Fibroblast of upper back skin (primary cell): ENCODE measurements around the gene DNAH2.
"Not testable (repeated sequence)": the region's sequence is repeated elsewhere in the genome, so short reads cannot be mapped to it uniquely, and the experiment has no call there.

ENCODE experiments used
- DNase-seq: peaks from one replicate; pipeline ENCODE4 v3.0.0-alpha.2; 2013

The DNAH2 gene

GRCh38 chr17:7853691-7854038 lies 136.1 kb downstream of the DNAH2 start:
- no peak for DNase-seq

- DNase-seq = no peak
Observed at GRCh38 chr17:7854078-7854777, 136.7 kb downstream of the DNAH2 start.

- no peak for DNase-seq
Observed at GRCh38 chr17:7854851-7855659, 137.5 kb downstream of the DNAH2 start, which contains the start of gene TMEM88. TSS of gene TMEM88 (plus strand) at chr17:7855066. CDS start at chr17:7855075, 9 bp downstream.

GRCh38 chr17:7855660-7856010 lies 138.1 kb downstream of the DNAH2 start:
- DNase-seq = no peak

- no peak for DNase-seq
Observed at GRCh38 chr17:7856011-7856810, 138.7 kb downstream of the DNAH2 start.

GRCh38 chr17:7856811-7857712 lies 139.5 kb downstream of the DNAH2 start, which contains the start of gene NAA38:
TSS of gene NAA38 (minus strand) at chr17:7857559. CDS start at chr17:7857463, 96 bp downstream.
- peak; percentile 100 for DNase-seq

GRCh38 chr17:7857713-7858521 lies 140.4 kb downstream of the DNAH2 start, which contains the start of gene CYB5D1:
TSS of gene CYB5D1 (plus strand) at chr17:7858003. CDS start at chr17:7858135, 132 bp downstream.
- DNase-seq = peak; percentile 93

- DNase-seq = peak; percentile 42
Observed at GRCh38 chr17:7858522-7858810, 140.9 kb downstream of the DNAH2 start.

GRCh38 chr17:7859028-7859427 lies 141.5 kb downstream of the DNAH2 start:
- DNase-seq = no peak

- DNase-seq = peak; percentile 73
Observed at GRCh38 chr17:7862692-7863437, 145.3 kb downstream of the DNAH2 start.

GRCh38 chr17:7864384-7864783 lies 146.8 kb downstream of the DNAH2 start:
- not testable (repeated sequence) for DNase-seq

- DNase-seq = no peak
Observed at GRCh38 chr17:7864995-7865650, 147.6 kb downstream of the DNAH2 start.

- DNase-seq = no peak
Observed at GRCh38 chr17:7867881-7868329, 150.4 kb downstream of the DNAH2 start.

GRCh38 chr17:7873051-7873450 lies 155.5 kb downstream of the DNAH2 start:
- no peak for DNase-seq

- no peak for DNase-seq
Observed at GRCh38 chr17:7875804-7876370, 158.3 kb downstream of the DNAH2 start.

GRCh38 chr17:7878234-7878633 lies 160.7 kb downstream of the DNAH2 start:
- no peak for DNase-seq

- DNase-seq = no peak
Observed at GRCh38 chr17:7880076-7880868, 162.7 kb downstream of the DNAH2 start.

- peak; percentile 38 for DNase-seq
Observed at GRCh38 chr17:7881276-7882054, 163.9 kb downstream of the DNAH2 start.
